HL-60 (cell line): ENCODE measurements around the gene MVD.

Experiments
- DNase-seq, 2 experiments: peaks; one replicate each; pipeline ENCODE4 v3.0.0-alpha.2; 2010 to 2020; ENCODE audit warnings: low read depth in 1 of 2, low spot score in 1 of 2
- H3K27ac ChIP-seq: fragments of 250-450 bp; sonication (Bioruptor Pico); replicated peaks from 2 replicates; pipeline ENCODE4 v1.5.1; 2020; ENCODE audit warnings: mild to moderate bottlenecking, moderate library complexity
- H3K27me3 ChIP-seq: fragments of 250-450 bp; sonication (Bioruptor Pico); 2 replicates; pipeline ENCODE4 v1.5.1; 2021; ENCODE audit warnings: mild to moderate bottlenecking, moderate library complexity; ENCODE audit not compliant: insufficient read depth, poor library complexity, severe bottlenecking
- H3K4me3 ChIP-seq: replicated peaks from 2 replicates; pipeline ENCODE4 v1.5.1; 2011; ENCODE audit warnings: mild to moderate bottlenecking, control low read depth, low read length; ENCODE audit not compliant: insufficient read depth
- CTCF ChIP-seq: IDR thresholded peaks from one replicate; pipeline ENCODE4 v1.5.1; 2011; ENCODE audit warnings: low read length, control low read depth, inconsistent platforms; ENCODE audit not compliant: insufficient read depth
- GABPA ChIP-seq: IDR thresholded peaks from 2 replicates; pipeline ENCODE4 v1.6.1; 2012; ENCODE audit warnings: low read depth
- POLR2AphosphoS5 ChIP-seq: IDR thresholded peaks from 2 replicates; pipeline ENCODE4 v1.6.1; 2012; ENCODE audit warnings: low read depth
- REST ChIP-seq: IDR thresholded peaks from 2 replicates; pipeline ENCODE4 v1.6.1; 2012; ENCODE audit warnings: low read depth; ENCODE audit not compliant: insufficient replicate concordance
- SPI1 ChIP-seq: IDR thresholded peaks from 2 replicates; pipeline ENCODE4 v1.6.1; 2012; ENCODE audit warnings: low read depth, mild to moderate bottlenecking, borderline replicate concordance

MVD gene

DNA sequence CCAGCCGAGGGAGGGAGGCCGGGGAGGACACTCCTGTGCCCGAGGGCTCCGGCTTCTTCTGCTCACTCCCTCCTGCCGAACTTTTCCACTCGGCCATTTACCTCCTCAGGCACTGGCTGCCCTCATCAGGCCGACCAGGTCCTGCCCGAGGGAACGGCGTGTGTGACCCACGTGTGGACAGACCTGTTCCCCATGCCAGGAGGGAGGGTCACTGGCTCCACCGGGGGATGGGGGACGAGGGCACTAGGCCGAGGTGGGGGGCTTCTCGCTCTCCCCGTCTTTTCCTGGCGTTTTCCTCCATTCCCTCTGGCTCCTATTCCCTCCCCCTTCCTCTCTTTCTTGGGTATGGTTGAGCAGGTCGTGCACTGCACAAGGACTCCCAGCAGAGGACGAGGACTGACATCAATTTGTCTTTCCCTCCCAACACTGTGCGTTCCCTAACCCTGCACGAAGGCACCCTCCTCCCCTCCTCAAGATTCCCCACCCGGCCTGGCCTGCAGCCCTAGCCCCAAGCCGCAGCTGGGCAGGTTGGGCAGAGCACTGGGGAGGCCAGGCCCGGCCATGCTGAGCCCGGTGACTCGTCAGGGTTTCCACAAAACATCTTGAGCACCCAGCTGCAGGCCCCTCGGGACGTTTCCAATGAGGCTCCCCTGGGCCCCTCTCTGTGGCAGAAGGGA is 27.8 kb downstream of the MVD start:
- Histone ChIP-seq H3K4me3 (peak overlapping the region; percentile 30), H3K27ac (no peak overlapping the region), H3K27me3 (peaks cover 3% of the 10 kb centered on the region)
- no peak for DNase-seq
- TF ChIP-seq POLR2AphosphoS5 = no peak
- TF ChIP-seq CTCF = no peak
- TF ChIP-seq REST = no peak
- TF ChIP-seq GABPA = no peak
- TF ChIP-seq SPI1 = no peak

- Histone ChIP-seq H3K27me3 (no peaks in the 10 kb centered on the region), H3K27ac (no peak overlapping the region), H3K4me3 (peak overlapping the region; percentile 30)
- peak in 1 of 2 experiments; percentile 51 for DNase-seq
- TF ChIP-seq SPI1 (no peak), REST (no peak), GABPA (no peak), CTCF (no peak), POLR2AphosphoS5 (no peak)
These were observed 28.5 kb downstream of the MVD start for GRCh38 chr16:88634141-88634993.

DNA sequence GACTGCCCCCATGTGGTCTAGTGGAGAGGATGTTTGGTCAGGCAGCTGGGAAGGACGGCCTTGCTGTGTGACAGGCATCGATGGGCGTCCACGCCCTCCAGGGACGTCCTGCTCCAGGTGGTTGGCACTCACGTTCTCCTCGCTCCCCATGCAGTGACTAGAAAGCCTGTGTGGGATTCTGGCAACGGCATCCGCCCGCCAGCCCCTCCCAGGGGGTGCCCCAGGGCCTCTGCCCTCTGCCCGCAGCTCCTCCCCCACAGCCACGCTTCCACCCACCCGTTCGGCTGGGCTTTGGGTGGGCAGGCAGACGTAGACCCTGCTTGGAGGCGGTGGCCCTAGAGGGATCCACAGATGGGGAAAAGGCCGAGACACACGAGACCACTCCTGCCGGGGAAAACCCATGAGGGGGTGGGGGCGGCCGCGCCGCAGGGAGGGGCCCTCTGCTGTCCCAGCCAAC is 29.2 kb downstream of the MVD start:
- H3K27ac ChIP-seq = no peak overlapping the region
- H3K4me3 ChIP-seq = peak overlapping the region; percentile 30
- H3K27me3 ChIP-seq = no peaks in the 10 kb centered on the region
- TF ChIP-seq REST (no peak), CTCF (no peak), POLR2AphosphoS5 (no peak), SPI1 (no peak), GABPA (no peak)
- DNase-seq = peak in 1 of 2 experiments; percentile 28
